Measurements from ENCODE around the gene ADSS1.

- TF ChIP-seq CTCF (IDR thresholded peaks at IDR 0.05; ENCODE audit: poor library complexity) (no peak), EZH2 (IDR thresholded peaks at IDR 0.05; ENCODE audit: borderline replicate concordance) (no peak), EZH2phosphoT487 (IDR thresholded peaks at IDR 0.05; ENCODE audit: low read depth, severe bottlenecking, unreplicated experiment) (no peak)
Observed at GRCh38 chr14:104785708-104786080, 61.7 kb downstream of the ADSS1 start.

Measured in hepatocyte (in vitro differentiated cells).